ENCODE measurements around the gene ABHD6.
A peak's percentile ranks its signal among the peaks of the same experiment; 100 is the strongest.
"Not testable (repeated sequence)": the region's sequence is repeated elsewhere in the genome, so short reads cannot be mapped to it uniquely, and the experiment has no call there.

Gene ABHD6

DNA sequence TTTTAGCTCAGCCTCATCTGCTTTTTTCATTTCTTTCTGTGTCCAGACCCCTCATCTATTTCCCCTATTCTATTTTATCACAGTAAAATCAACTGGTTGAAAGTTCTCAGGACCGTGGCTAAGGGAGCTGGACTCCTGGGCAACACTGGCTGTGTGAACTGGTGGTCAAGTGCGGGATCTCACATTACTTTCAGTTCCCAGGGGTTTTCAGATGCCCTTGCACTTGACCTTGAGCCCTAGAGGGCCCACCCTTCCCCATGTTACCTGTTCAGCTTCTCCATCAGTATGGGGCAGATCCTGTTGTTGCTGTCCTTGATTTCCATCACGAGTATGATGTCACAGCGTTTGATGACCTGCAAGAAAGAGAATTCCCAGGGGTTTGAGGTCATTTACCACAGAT lies 29.6 kb upstream of the ABHD6 start:
- DNase-seq: no peak
- intact Hi-C loops (cut with DNase I): no loop called here

- no peak for DNase-seq
- intact Hi-C loops (cut with DNase I): no loop called here
Measured at GRCh38 chr3:58209933-58210332, 27.7 kb upstream of the ABHD6 start.

DNA sequence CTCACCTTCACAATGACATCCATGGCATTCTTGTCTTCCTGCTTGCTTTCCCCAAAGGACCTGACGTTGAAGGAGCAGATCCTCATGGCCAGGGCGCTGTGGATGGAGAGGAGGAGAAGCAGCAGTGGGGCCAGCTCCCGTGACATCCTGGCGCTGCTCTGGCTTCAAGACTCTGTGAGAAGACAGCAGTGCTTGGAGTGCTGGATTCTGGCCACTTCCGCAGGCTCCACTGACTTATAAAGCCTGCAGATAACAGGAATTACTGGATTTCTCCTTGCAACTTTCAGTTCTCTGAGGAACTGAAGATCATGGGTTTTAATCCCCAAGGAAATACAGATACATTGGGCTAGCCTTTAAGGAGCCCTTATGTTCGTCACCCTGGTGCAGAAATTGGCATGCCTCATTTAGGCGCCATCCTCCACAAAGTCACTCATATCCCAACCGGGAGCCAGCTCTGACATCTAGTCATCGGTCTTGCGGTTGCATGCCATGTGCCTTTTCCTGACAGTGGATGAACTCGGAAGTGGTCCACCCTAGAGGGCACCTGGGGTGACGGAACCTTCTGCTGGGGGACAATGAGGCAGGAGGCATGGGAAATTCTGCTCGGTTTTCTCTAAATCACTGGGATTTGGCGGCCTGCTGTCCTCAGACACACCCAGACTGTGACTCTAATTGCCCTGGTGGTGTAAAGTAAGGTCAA lies 26.7 kb upstream of the ABHD6 start, which contains the start of gene DNASE1L3:
Gene DNASE1L3 (minus strand): TSS at position 212 of the 700 bp plus-strand sequence. CDS start 66 bp downstream, at position 146.
- DNase-seq: no peak
- intact Hi-C loops (cut with DNase I): no loop called here

DNA sequence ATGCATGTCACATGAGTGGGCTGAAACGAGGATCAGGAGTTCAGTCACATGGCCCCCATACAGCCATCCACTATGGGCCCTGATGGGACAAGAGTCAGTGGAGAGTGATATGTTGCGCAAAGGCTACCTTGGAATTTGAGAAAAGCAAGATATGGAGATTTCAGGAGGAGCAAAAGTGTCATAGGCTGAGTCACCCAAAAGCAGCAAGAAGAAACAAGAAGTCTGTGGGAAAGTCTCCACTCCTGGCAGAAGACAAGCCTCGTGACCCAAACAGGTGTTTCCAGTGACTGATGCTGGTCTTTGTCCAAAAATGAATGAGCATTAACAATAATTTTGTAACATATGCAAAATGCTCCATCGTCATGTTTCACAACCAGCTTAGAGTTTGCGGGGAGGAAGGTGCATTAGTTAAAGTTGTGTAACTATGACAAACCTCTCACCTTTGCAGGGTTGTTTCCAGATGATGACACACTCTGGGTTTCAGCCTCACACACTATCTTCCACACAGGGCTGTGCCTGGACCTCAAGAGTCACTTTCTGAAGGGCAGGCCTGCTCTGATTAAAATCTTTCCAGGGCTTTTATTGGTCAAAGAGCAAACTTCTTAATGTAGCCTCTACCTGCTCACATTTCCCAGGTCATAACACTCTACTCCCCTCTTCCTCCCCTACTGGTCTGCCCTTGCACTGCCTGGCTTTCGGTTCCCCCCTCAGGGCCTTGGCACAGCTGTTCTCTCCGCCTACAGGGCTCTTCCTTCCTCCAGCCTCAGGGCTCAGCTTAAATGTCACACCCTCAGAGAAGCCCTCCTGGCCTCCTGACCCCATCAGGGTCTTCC lies 22.9 kb upstream of the ABHD6 start:
- no peak for DNase-seq
- intact Hi-C loops (cut with DNase I): no loop called here

- intact Hi-C loops (cut with DNase I): no loop called here
- no peak for DNase-seq
Measured at GRCh38 chr3:58215317-58216025, 22.1 kb upstream of the ABHD6 start.

GRCh38 chr3:58216496-58217195 lies 20.9 kb upstream of the ABHD6 start:
- intact Hi-C loops (cut with DNase I): no loop called here
- no peak for DNase-seq

DNA sequence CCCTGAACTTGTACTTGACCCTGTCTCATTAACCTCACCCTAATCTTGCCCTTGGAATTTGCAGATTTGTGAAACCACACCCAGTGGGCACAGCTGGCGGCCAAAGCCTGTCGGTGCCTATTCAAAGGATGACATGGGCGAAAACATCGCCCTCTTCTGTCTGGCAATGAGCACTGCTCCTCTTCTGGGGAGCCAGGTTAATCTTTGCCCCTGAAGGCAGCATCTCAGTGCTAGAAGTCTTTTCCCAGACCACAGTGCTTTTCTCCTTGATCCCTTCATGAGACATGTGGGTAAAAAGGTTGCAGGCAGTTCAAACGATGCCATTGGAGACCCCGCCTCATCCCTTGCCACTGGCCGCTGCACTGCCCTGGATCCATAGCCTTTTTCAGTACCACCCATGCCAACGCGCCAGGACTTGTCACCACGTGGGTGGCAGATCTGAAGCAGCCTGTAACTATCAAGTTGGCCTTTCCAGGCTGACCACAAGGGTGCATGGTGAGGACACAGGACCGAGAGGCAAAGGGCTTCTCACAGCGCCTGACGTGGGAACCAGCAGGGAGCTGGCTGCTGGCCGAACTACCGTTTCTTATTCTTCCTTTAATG lies 20.3 kb upstream of the ABHD6 start:
- DNase-seq: peak; percentile 34 to 95 (median 62)
- intact Hi-C loops (cut with DNase I): no loop called here

DNA sequence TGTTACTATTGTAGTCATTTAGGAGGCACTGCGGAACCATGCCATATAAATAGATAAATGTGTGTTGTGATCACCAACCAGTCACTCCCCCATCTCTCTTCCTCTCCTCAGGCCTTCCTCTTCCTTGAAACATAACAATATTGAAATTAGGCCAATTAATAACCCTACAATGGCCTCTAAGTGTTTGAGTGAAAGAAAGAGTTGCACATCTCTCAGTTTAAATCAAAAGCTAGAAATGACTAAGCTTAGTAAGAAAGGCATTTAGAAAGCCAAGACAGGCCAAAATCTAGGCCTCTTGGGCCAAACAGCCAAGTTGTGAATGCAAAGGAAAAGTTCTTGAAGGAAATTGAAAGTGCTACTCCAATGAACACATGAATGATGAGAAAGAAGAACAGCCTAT lies 18.7 kb upstream of the ABHD6 start:
- intact Hi-C loops (cut with DNase I): no loop called here
- no peak for DNase-seq

GRCh38 chr3:58222161-58222724 lies 15.3 kb upstream of the ABHD6 start:
- peak in 1 of 10 donors; percentile 50 for DNase-seq
- intact Hi-C loops (cut with DNase I): no loop called here

- intact Hi-C loops (cut with DNase I): no loop called here
- peak in 1 of 10 donors; percentile 39 for DNase-seq
Measured at GRCh38 chr3:58223855-58224254, 13.7 kb upstream of the ABHD6 start.

- intact Hi-C loops (cut with DNase I); DNase-seq: not testable (repeated sequence)
Measured at GRCh38 chr3:58227933-58228332, 9.7 kb upstream of the ABHD6 start.

DNA sequence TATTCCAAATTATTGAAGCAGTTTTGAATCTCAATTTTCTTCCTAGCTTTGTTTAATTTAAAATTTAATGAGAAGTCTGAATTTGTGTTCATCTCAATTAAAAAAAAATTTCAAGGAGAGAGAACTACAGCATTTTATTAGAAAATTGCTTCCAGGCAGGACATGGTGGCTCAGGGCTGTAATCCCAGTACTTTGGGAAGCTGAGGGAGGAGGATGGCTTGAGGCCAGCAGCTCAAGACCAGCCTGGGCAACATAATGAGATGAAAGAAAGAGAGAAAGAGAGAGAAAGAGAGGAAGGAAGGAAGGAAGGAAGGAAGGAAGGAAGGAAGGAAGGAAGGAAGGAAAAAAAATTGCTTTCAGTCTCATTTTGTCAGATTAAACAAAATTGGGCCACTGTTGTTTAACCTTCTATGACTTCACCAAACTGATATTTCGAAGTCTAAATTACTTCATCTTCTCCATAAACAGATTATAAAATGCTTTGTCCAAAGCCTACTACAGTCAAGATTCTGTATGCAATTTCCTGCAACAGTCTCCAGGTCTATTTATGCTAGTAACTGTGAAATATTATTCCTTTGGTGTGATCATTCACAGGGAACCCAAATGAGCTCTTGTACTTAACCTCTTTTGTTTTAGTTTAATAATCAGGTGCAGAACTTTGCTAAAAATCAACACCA lies 6.6 kb upstream of the ABHD6 start:
- intact Hi-C loops (cut with DNase I): no loop called here
- no peak for DNase-seq

- intact Hi-C loops (cut with DNase I): no loop called here
- DNase-seq: no peak
Measured at GRCh38 chr3:58231666-58232065, 5.9 kb upstream of the ABHD6 start.

DNA sequence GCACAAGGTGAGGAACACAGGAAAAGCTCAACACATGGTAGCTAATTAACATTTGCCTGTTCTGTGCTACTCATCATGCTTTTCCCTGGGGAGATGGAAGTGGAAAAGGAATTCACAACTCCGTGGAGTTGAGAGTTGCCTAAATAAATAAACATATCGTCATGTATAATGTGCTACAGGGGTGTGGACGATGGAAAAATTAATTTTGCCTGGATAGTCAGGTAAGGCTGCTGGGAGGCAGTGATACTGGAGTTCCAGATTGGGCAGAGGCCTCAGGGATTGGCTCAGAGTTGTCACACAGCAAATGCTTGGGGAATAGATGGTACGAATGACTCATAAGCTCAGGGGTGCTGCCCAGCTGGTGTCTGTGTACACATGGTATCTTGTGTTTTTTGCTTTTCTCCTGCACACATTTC lies 3.1 kb upstream of the ABHD6 start:
- DNase-seq: peak in 2 of 10 donors; percentile 45 to 79
- intact Hi-C loops (cut with DNase I): no loop called here

- DNase-seq: no peak
- intact Hi-C loops (cut with DNase I): loop anchor here (5.0 kb wide), 1 partner anchor 49 kb away; no protein-coding TSS in a partner anchor
Measured at GRCh38 chr3:58235970-58236369, 1.6 kb upstream of the ABHD6 start.

GRCh38 chr3:58236527-58237237 lies 910 bp upstream of the ABHD6 start:
- peak in 2 of 10 donors; percentile 22 to 85 for DNase-seq
- intact Hi-C loops (cut with DNase I): loop anchor here (1.0 to 5.0 kb wide), 2 partner anchors 49 to 64 kb away; no protein-coding TSS in a partner anchor

DNA sequence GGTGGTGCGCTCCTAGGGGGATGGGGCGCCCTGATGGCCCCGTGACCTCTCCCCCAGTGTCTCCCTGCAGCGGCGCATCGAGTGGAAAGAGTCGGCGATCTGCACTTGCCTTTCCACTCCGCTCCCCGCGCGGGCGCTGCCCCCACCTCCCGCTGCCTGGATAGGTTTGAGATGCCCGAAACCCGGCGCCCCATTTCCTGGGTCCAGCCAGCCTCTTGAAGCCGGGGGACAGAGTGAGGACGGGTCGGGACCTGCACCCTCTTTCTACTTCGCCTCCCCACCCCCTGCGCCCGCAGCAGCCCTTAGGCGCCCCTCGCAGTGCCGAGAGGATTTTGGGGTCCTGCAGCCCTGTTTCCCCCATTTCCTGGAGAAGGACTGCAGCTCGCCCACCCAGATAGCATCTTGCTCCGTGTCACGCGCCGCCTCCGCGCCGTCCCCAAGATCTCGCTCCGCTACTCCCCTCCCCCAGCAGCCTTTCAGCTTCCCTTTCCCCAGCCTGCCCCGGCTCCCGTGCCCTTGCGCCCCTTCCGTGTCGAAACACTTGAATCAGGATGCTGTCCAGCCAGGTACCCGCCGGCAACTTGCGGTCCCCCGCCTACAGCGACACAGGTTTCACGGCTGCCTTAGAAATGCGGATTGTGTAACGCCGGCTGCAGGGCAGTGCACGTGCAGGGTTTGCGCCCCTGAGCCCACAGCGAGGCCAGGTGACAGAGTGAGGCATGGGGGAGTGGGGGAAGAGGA lies 519 bp downstream of the ABHD6 start:
- intact Hi-C loops (cut with DNase I): loop anchor here (1.0 to 5.0 kb wide), 2 partner anchors 51 to 62 kb away; no protein-coding TSS in a partner anchor

More for the DNA sequence above, 519 bp downstream of the ABHD6 start:
- peak; percentile 43 to 96 (median 69) for DNase-seq
